SU-DHL-6 (cell line): Measurements from ENCODE around the gene SLC35F2.
"Not testable (repeated sequence)": the region's sequence is repeated elsewhere in the genome, so short reads cannot be mapped to it uniquely, and the experiment has no call there.

Experiments used
- EZH2phosphoT487 ChIP-seq: fragments of 200-600 bp; sonication (generic), shearing (Covaris generic); conservative IDR thresholded peaks from 2 replicates; pipeline ENCODE4 v1.6.1; 2018; ENCODE audit warnings: mild to moderate bottlenecking, antibody characterized with exemption, low read length, moderate library complexity, mixed read lengths
- TF ChIP-seq, protein P1 (sequence below): fragments of 200-600 bp; sonication (generic); IDR thresholded peaks from one replicate; pipeline ENCODE4 v1.5.1; 2017; ENCODE audit warnings: antibody characterized with exemption, mild to moderate bottlenecking, low read length, moderate library complexity; ENCODE audit not compliant: insufficient read depth, poor library complexity, severe bottlenecking

DNA sequence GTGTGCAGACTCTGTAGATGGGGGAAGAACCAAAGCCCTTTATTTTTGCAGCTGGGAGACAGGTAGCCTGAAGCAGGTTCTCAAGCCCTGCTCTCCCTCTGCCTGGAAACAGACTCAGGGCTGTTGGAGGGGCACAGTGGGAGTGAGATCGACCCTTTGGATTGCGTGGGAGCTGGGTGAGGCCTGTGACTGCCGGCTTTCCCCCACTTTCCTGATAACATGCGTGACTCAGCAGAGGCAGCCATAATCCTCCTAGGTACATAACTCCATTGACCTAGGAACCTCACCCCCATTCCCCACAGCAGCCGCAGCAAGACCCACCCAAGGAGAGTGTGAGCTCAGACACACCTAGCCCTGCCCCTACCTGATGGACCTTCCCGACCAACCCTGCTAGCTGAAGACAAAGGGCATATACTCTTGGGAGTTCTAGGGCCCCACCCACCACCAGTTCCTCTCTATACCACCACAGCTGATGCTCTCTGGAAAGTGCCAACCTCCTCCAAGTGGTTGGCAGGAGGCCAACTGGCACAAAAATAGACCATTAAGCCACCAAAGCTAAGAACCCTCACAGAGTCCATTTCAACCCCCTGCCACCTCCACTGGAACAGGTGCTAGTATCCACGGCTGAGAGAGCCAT is 99.8 kb downstream of the SLC35F2 start:
- TF ChIP-seq, protein P1, sequence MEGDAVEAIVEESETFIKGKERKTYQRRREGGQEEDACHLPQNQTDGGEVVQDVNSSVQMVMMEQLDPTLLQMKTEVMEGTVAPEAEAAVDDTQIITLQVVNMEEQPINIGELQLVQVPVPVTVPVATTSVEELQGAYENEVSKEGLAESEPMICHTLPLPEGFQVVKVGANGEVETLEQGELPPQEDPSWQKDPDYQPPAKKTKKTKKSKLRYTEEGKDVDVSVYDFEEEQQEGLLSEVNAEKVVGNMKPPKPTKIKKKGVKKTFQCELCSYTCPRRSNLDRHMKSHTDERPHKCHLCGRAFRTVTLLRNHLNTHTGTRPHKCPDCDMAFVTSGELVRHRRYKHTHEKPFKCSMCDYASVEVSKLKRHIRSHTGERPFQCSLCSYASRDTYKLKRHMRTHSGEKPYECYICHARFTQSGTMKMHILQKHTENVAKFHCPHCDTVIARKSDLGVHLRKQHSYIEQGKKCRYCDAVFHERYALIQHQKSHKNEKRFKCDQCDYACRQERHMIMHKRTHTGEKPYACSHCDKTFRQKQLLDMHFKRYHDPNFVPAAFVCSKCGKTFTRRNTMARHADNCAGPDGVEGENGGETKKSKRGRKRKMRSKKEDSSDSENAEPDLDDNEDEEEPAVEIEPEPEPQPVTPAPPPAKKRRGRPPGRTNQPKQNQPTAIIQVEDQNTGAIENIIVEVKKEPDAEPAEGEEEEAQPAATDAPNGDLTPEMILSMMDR = not testable (repeated sequence)
- not testable (repeated sequence) for TF ChIP-seq EZH2phosphoT487
